Measurements from ENCODE around the gene DNAJA3.

GRCh38 chr16:4471869-4472268, 46.2 kb downstream of the DNAJA3 start:
- TF ChIP-seq POLR2A (IDR thresholded peaks at IDR 0.05) (no peak), CTCF (IDR thresholded peaks at IDR 0.05) (no peak)
